Activated naive CD4-positive, alpha-beta T cell treated with anti-CD3 and anti-CD28 coated beads, Interleukin-2, amount 10 ng/mL, durations not matched to agents 7 days and 5 days (primary cell): ENCODE results near the gene FLRT3.

ENCODE experiments used
- CTCF ChIA-PET: fragments of 350-600 bp; sonication (Branson Sonifier 250); formaldehyde crosslinking; loops from one replicate; lab custom pipeline; 2021; ENCODE audit warnings: antibody characterized with exemption; lab: Charles Lee
- DNase-seq: peaks from one replicate; pipeline ENCODE4 v3.0.0-alpha.2; 2020
- H3K27ac Mint-ChIP-seq: one replicate; pipeline ENCODE4 v1.8.0; 2021; ENCODE audit warnings: mild to moderate bottlenecking, moderate library complexity, mixed read lengths
- H3K27me3 Mint-ChIP-seq: one replicate; pipeline ENCODE4 v1.8.0; 2021; ENCODE audit warnings: mild to moderate bottlenecking, mixed read lengths
- H3K36me3 Mint-ChIP-seq: one replicate; pipeline ENCODE4 v1.8.0; 2021; ENCODE audit warnings: mixed read lengths
- H3K4me1 Mint-ChIP-seq: one replicate; pipeline ENCODE4 v1.8.0; 2021; ENCODE audit warnings: mixed read lengths
- H3K4me3 Mint-ChIP-seq: one replicate; pipeline ENCODE4 v1.8.0; 2021; ENCODE audit warnings: mild to moderate bottlenecking, moderate library complexity, mixed read lengths
- H3K9me3 Mint-ChIP-seq: one replicate; pipeline ENCODE4 v1.8.0; 2021; ENCODE audit warnings: mixed read lengths

Gene FLRT3

GRCh38 chr20:14342918-14343317 lies 5.5 kb upstream of the FLRT3 start:
- no peak overlapping the region for H3K4me3 Mint-ChIP-seq
- H3K27ac Mint-ChIP-seq: no peak overlapping the region
- no peaks in the 10 kb centered on the region for H3K27me3 Mint-ChIP-seq
- H3K9me3 Mint-ChIP-seq: peaks cover 13% of the 10 kb centered on the region
- H3K4me1 Mint-ChIP-seq: no peaks in the 10 kb centered on the region
- CTCF ChIA-PET: no interaction called here
- H3K36me3 Mint-ChIP-seq: no peaks in the 10 kb centered on the region
- no peak for DNase-seq

- H3K9me3 Mint-ChIP-seq: peaks cover 9% of the 10 kb centered on the region
- H3K27me3 Mint-ChIP-seq: no peaks in the 10 kb centered on the region
- H3K4me3 Mint-ChIP-seq: no peak overlapping the region
- no peak for DNase-seq
- CTCF ChIA-PET: interaction anchor here (0.6 kb wide), 1 partner anchor 9 kb away, joined by 3 read pairs; no protein-coding TSS in a partner anchor
- H3K4me1 Mint-ChIP-seq: no peaks in the 10 kb centered on the region
- H3K36me3 Mint-ChIP-seq: no peaks in the 10 kb centered on the region
- H3K27ac Mint-ChIP-seq: no peak overlapping the region
These were observed 4.4 kb upstream of the FLRT3 start for GRCh38 chr20:14341801-14342200.

GRCh38 chr20:14336686-14337085 lies 726 bp downstream of the FLRT3 start:
- H3K36me3 Mint-ChIP-seq: no peaks in the 10 kb centered on the region
- H3K4me3 Mint-ChIP-seq: no peak overlapping the region
- H3K4me1 Mint-ChIP-seq: no peaks in the 10 kb centered on the region
- CTCF ChIA-PET: no interaction called here
- H3K27ac Mint-ChIP-seq: no peak overlapping the region
- H3K9me3 Mint-ChIP-seq: peaks cover 8% of the 10 kb centered on the region
- no peaks in the 10 kb centered on the region for H3K27me3 Mint-ChIP-seq
- no peak for DNase-seq

GRCh38 chr20:14335052-14335451 lies 2.4 kb downstream of the FLRT3 start:
- H3K36me3 Mint-ChIP-seq: no peaks in the 10 kb centered on the region
- H3K27ac Mint-ChIP-seq: no peak overlapping the region
- H3K4me3 Mint-ChIP-seq: no peak overlapping the region
- no peaks in the 10 kb centered on the region for H3K4me1 Mint-ChIP-seq
- no peaks in the 10 kb centered on the region for H3K27me3 Mint-ChIP-seq
- CTCF ChIA-PET: no interaction called here
- DNase-seq: no peak
- peaks cover 2% of the 10 kb centered on the region for H3K9me3 Mint-ChIP-seq

GRCh38 chr20:14334306-14334930 lies 3.0 kb downstream of the FLRT3 start:
- H3K27me3 Mint-ChIP-seq: no peaks in the 10 kb centered on the region
- no peak overlapping the region for H3K4me3 Mint-ChIP-seq
- no peak overlapping the region for H3K27ac Mint-ChIP-seq
- no peaks in the 10 kb centered on the region for H3K4me1 Mint-ChIP-seq
- CTCF ChIA-PET: no interaction called here
- DNase-seq: no peak
- H3K36me3 Mint-ChIP-seq: no peaks in the 10 kb centered on the region
- H3K9me3 Mint-ChIP-seq: no peaks in the 10 kb centered on the region

- CTCF ChIA-PET: no interaction called here
- H3K4me1 Mint-ChIP-seq: no peaks in the 10 kb centered on the region
- H3K36me3 Mint-ChIP-seq: no peaks in the 10 kb centered on the region
- H3K27me3 Mint-ChIP-seq: no peaks in the 10 kb centered on the region
- no peak overlapping the region for H3K27ac Mint-ChIP-seq
- DNase-seq: no peak
- H3K9me3 Mint-ChIP-seq: no peaks in the 10 kb centered on the region
- no peak overlapping the region for H3K4me3 Mint-ChIP-seq
These were observed 3.7 kb downstream of the FLRT3 start for GRCh38 chr20:14333721-14334120.

- H3K4me3 Mint-ChIP-seq: no peak overlapping the region
- H3K4me1 Mint-ChIP-seq: no peaks in the 10 kb centered on the region
- no peaks in the 10 kb centered on the region for H3K36me3 Mint-ChIP-seq
- CTCF ChIA-PET: no interaction called here
- no peaks in the 10 kb centered on the region for H3K9me3 Mint-ChIP-seq
- H3K27me3 Mint-ChIP-seq: no peaks in the 10 kb centered on the region
- DNase-seq: no peak
- H3K27ac Mint-ChIP-seq: no peak overlapping the region
These were observed 4.5 kb downstream of the FLRT3 start for GRCh38 chr20:14332866-14333265.

- no peak overlapping the region for H3K27ac Mint-ChIP-seq
- H3K9me3 Mint-ChIP-seq: no peaks in the 10 kb centered on the region
- H3K36me3 Mint-ChIP-seq: no peaks in the 10 kb centered on the region
- H3K4me1 Mint-ChIP-seq: no peaks in the 10 kb centered on the region
- no peak for DNase-seq
- H3K27me3 Mint-ChIP-seq: no peaks in the 10 kb centered on the region
- no peak overlapping the region for H3K4me3 Mint-ChIP-seq
- CTCF ChIA-PET: no interaction called here
These were observed 5.8 kb downstream of the FLRT3 start for GRCh38 chr20:14331646-14332045.

- Mint-ChIP-seq H3K27ac (no peak overlapping the region), H3K27me3 (no peaks in the 10 kb centered on the region), H3K4me3 (no peak overlapping the region), H3K9me3 (peaks cover 13% of the 10 kb centered on the region), H3K36me3 (no peaks in the 10 kb centered on the region), H3K4me1 (no peaks in the 10 kb centered on the region)
- DNase-seq: no peak
- CTCF ChIA-PET: no interaction called here
These were observed 17.7 kb downstream of the FLRT3 start for GRCh38 chr20:14319704-14320103.

- Mint-ChIP-seq H3K27me3 (no peaks in the 10 kb centered on the region), H3K27ac (no peak overlapping the region), H3K4me1 (no peaks in the 10 kb centered on the region), H3K36me3 (no peaks in the 10 kb centered on the region), H3K4me3 (no peak overlapping the region), H3K9me3 (peaks cover 5% of the 10 kb centered on the region)
- DNase-seq: no peak
- CTCF ChIA-PET: no interaction called here
These were observed 23.9 kb downstream of the FLRT3 start for GRCh38 chr20:14313341-14314020.

- no peak overlapping the region for H3K27ac Mint-ChIP-seq
- no peak overlapping the region for H3K4me3 Mint-ChIP-seq
- no peaks in the 10 kb centered on the region for H3K27me3 Mint-ChIP-seq
- CTCF ChIA-PET: no interaction called here
- no peak for DNase-seq
- H3K36me3 Mint-ChIP-seq: no peaks in the 10 kb centered on the region
- no peaks in the 10 kb centered on the region for H3K4me1 Mint-ChIP-seq
- H3K9me3 Mint-ChIP-seq: peaks cover 3% of the 10 kb centered on the region
These were observed 25.4 kb downstream of the FLRT3 start for GRCh38 chr20:14312001-14312400.

GRCh38 chr20:14310977-14311627 lies 26.3 kb downstream of the FLRT3 start:
- CTCF ChIA-PET: no interaction called here

GRCh38 chr20:14307956-14308355 lies 29.5 kb downstream of the FLRT3 start:
- CTCF ChIA-PET: interaction anchor here (0.7 kb wide), 2 partner anchors 14 to 44 kb away, joined by 3 read pairs; no protein-coding TSS in a partner anchor
- no peak for DNase-seq

More at GRCh38 chr20:14310977-14311627, 26.3 kb downstream of the FLRT3 start:
- no peak for DNase-seq
- H3K9me3 Mint-ChIP-seq: no peaks in the 10 kb centered on the region
- H3K27me3 Mint-ChIP-seq: no peaks in the 10 kb centered on the region
- H3K27ac Mint-ChIP-seq: no peak overlapping the region
- H3K36me3 Mint-ChIP-seq: no peaks in the 10 kb centered on the region
- no peaks in the 10 kb centered on the region for H3K4me1 Mint-ChIP-seq
- H3K4me3 Mint-ChIP-seq: no peak overlapping the region

GRCh38 chr20:14304472-14304871 lies 32.9 kb downstream of the FLRT3 start:
- Mint-ChIP-seq H3K27me3 (no peaks in the 10 kb centered on the region), H3K27ac (no peak overlapping the region), H3K4me1 (no peaks in the 10 kb centered on the region), H3K36me3 (no peaks in the 10 kb centered on the region), H3K9me3 (no peaks in the 10 kb centered on the region), H3K4me3 (no peak overlapping the region)
- no peak for DNase-seq
- CTCF ChIA-PET: no interaction called here

More at GRCh38 chr20:14307956-14308355, 29.5 kb downstream of the FLRT3 start:
- Mint-ChIP-seq H3K4me1 (no peaks in the 10 kb centered on the region), H3K36me3 (no peaks in the 10 kb centered on the region), H3K27me3 (no peaks in the 10 kb centered on the region), H3K9me3 (no peaks in the 10 kb centered on the region), H3K27ac (no peak overlapping the region), H3K4me3 (no peak overlapping the region)

- H3K36me3 Mint-ChIP-seq: no peaks in the 10 kb centered on the region
- no peak overlapping the region for H3K27ac Mint-ChIP-seq
- H3K4me3 Mint-ChIP-seq: no peak overlapping the region
- no peak for DNase-seq
- H3K9me3 Mint-ChIP-seq: peaks cover 1% of the 10 kb centered on the region
- CTCF ChIA-PET: no interaction called here
- H3K4me1 Mint-ChIP-seq: no peaks in the 10 kb centered on the region
- H3K27me3 Mint-ChIP-seq: no peaks in the 10 kb centered on the region
These were observed 33.8 kb downstream of the FLRT3 start for GRCh38 chr20:14303651-14304050.
